Activated CD4-positive, CD25-positive, alpha-beta regulatory T cell treated with anti-CD3 and anti-CD28 coated beads, Interleukin-2, amount 50 U/mL, for 72 hours (primary cell): ENCODE results near the gene OXSR1.
"Not testable (repeated sequence)": the region's sequence is repeated elsewhere in the genome, so short reads cannot be mapped to it uniquely, and the experiment has no call there.

Experiments
- DNase-seq: peaks from one replicate; pipeline ENCODE4 v3.0.0; 2021

The OXSR1 gene

GRCh38 chr3:38169027-38169317, 3.6 kb downstream of the OXSR1 start:
- no peak for DNase-seq

- no peak for DNase-seq
Observed at GRCh38 chr3:38170722-38171121, 5.4 kb downstream of the OXSR1 start.

- DNase-seq = no peak
Observed at GRCh38 chr3:38171622-38172021, 6.3 kb downstream of the OXSR1 start.

GRCh38 chr3:38173834-38174418, 8.6 kb downstream of the OXSR1 start:
- no peak for DNase-seq

GRCh38 chr3:38177181-38177580, 11.8 kb downstream of the OXSR1 start:
- DNase-seq = no peak

- DNase-seq = no peak
Observed at GRCh38 chr3:38186781-38187180, 21.4 kb downstream of the OXSR1 start.

GRCh38 chr3:38190481-38190881, 25.1 kb downstream of the OXSR1 start:
- no peak for DNase-seq

GRCh38 chr3:38202931-38203330, 37.6 kb downstream of the OXSR1 start:
- DNase-seq = not testable (repeated sequence)

GRCh38 chr3:38203690-38204089, 38.4 kb downstream of the OXSR1 start:
- no peak for DNase-seq

GRCh38 chr3:38204599-38205471, 39.5 kb downstream of the OXSR1 start:
- DNase-seq = no peak

- no peak for DNase-seq
Observed at GRCh38 chr3:38205472-38205805, 40.1 kb downstream of the OXSR1 start.

GRCh38 chr3:38207254-38208003, 42.1 kb downstream of the OXSR1 start:
- no peak for DNase-seq

- DNase-seq = no peak
Observed at GRCh38 chr3:38210141-38210757, 44.9 kb downstream of the OXSR1 start.

GRCh38 chr3:38212141-38212540, 46.8 kb downstream of the OXSR1 start:
- no peak for DNase-seq

GRCh38 chr3:38214560-38214959, 49.2 kb downstream of the OXSR1 start:
- no peak for DNase-seq

- DNase-seq = no peak
Observed at GRCh38 chr3:38219609-38220197, 54.4 kb downstream of the OXSR1 start.

- DNase-seq = no peak
Observed at GRCh38 chr3:38221005-38221404, 55.7 kb downstream of the OXSR1 start.

GRCh38 chr3:38222032-38222634, 56.8 kb downstream of the OXSR1 start:
- DNase-seq = no peak

- DNase-seq = no peak
Observed at GRCh38 chr3:38224357-38224756, 59.0 kb downstream of the OXSR1 start.

GRCh38 chr3:38226273-38226672, 60.9 kb downstream of the OXSR1 start:
- no peak for DNase-seq

- DNase-seq = no peak
Observed at GRCh38 chr3:38227989-38228388, 62.7 kb downstream of the OXSR1 start.

- no peak for DNase-seq
Observed at GRCh38 chr3:38229036-38229435, 63.7 kb downstream of the OXSR1 start.

GRCh38 chr3:38232701-38233100, 67.4 kb downstream of the OXSR1 start:
- DNase-seq = no peak
